HepG2 (cell line): ENCODE measurements around the gene KLKB1. TPM values are rescaled to one million over a fixed set of nuclear protein-coding genes. Genes with fewer than 3 reads are reported as not detected.

Source experiments
- ATAC-seq: fragments of 200-7000 bp; cut with Tn5 transposase; 3 replicates; pipeline ENCODE4 v1.9.1; 2020; ENCODE audit warnings: mild to moderate bottlenecking, moderate library complexity
- BruUV-seq: library from RNA; stranded (reverse); fragments of 400-500 nt; replicated peaks from 2 replicates; lab custom pipeline; 2021; lab: Mats Ljungman, UMichigan
- CTCF ChIA-PET: fragments of 300-600 bp; formaldehyde crosslinking; extraction: SDS; loops from one replicate; lab custom pipeline; 2021; ENCODE audit warnings: low total read pairs, inconsistent platforms, low intra/inter-chr PET ratio; lab: Yijun Ruan, JAX
- POLR2A ChIA-PET: fragments of 350-600 bp; sonication (Branson Sonifier 250); formaldehyde crosslinking; loops from one replicate; lab custom pipeline; 2020; ENCODE audit warnings: antibody characterized with exemption, inconsistent platforms; lab: Yijun Ruan, JAX
- DNase-seq: peaks from one replicate; pipeline ENCODE4 v3.0.0-alpha.2; 2015; ENCODE audit warnings: low spot score
- FAIRE-seq: peaks from 3 replicates; lab custom pipeline; 2011; peaks lifted over from hg19 to GRCh38; lab: Jason Lieb, UNC
- H2AFZ ChIP-seq: one replicate; pipeline ENCODE4 v1.6.1; 2011; ENCODE audit warnings: low read length, inconsistent platforms
- H3K27ac ChIP-seq: fragments of 300-600 bp; 3 replicates; pipeline ENCODE4 v1.8.0; 2011; ENCODE audit warnings: mixed run types, mild to moderate bottlenecking, mixed read lengths, low read length, inconsistent platforms; ENCODE audit not compliant: insufficient read depth; ENCODE audit errors: extremely low read length
- H3K27me3 ChIP-seq, 2 experiments: fragments of 200-600 bp in 1 of 2; 2 replicates in 1 of 2; 3 replicates in 1 of 2; pipeline versions ENCODE4 v1.6.0 to v1.8.0; 2011; ENCODE audit warnings: low read length in 2 of 2, mild to moderate bottlenecking in 2 of 2, moderate library complexity in 2 of 2, inconsistent platforms in 1 of 2; ENCODE audit not compliant: insufficient read depth in 2 of 2, control insufficient read depth in 1 of 2
- H3K36me3 ChIP-seq, 2 experiments: fragments of 200-600 bp in 1 of 2; replicated peaks in 1 of 2; 2 replicates in 1 of 2; 3 replicates in 1 of 2; pipeline versions ENCODE4 v1.5.1 to v1.8.0; 2011; ENCODE audit warnings: low read length in 2 of 2, inconsistent platforms in 1 of 2; ENCODE audit not compliant: insufficient read depth in 2 of 2, control insufficient read depth in 1 of 2
- H3K4me1 ChIP-seq: 2 replicates; pipeline ENCODE4 v1.5.1; 2012; ENCODE audit warnings: low read length, inconsistent platforms; ENCODE audit not compliant: insufficient read depth
- H3K4me2 ChIP-seq: 2 replicates; pipeline ENCODE4 v1.6.0; 2011; ENCODE audit warnings: low read depth, low read length, inconsistent platforms
- H3K4me3 ChIP-seq, 3 experiments: fragments of 200-600 bp in 1 of 3; sonication (generic), shearing (Covaris generic) in 1 of 3; replicated peaks in 1 of 3; 2 replicates each; pipeline ENCODE4 v1.5.1; 2011 to 2016; ENCODE audit warnings: low read length in 3 of 3, inconsistent platforms in 2 of 3, low read depth in 2 of 3, mild to moderate bottlenecking in 2 of 3, control low read depth in 1 of 3, mixed read lengths in 1 of 3; ENCODE audit not compliant: insufficient read depth in 1 of 3
- H3K79me2 ChIP-seq: one replicate; pipeline ENCODE4 v1.6.1; 2011; ENCODE audit warnings: low read length, inconsistent platforms; ENCODE audit not compliant: insufficient read depth
- H3K9ac ChIP-seq: 2 replicates; pipeline ENCODE4 v1.6.0; 2011; ENCODE audit warnings: mild to moderate bottlenecking, low read depth, low read length, inconsistent platforms; ENCODE audit not compliant: insufficient read depth
- H3K9me3 ChIP-seq: 2 replicates; pipeline ENCODE4 v1.5.1; 2012; ENCODE audit warnings: mild to moderate bottlenecking, low read length
- H4K20me1 ChIP-seq: 2 replicates; pipeline ENCODE4 v1.6.0; 2011; ENCODE audit warnings: inconsistent platforms, mild to moderate bottlenecking, low read length, moderate library complexity; ENCODE audit not compliant: insufficient read depth
- GFI1 ChIP-seq: sonication (generic); formaldehyde crosslinking; IDR thresholded peaks from 2 replicates; pipeline ENCODE4 v1.5.0; 2020; ENCODE audit warnings: missing genetic modification reagents, mild to moderate bottlenecking, borderline replicate concordance
- GTF2F1 ChIP-seq: fragments of 150-350 bp; IDR thresholded peaks from 2 replicates; pipeline ENCODE4 v1.6.1; 2014; ENCODE audit warnings: low read length
- HMG20B ChIP-seq: conservative IDR thresholded peaks from 2 replicates; pipeline ENCODE4 v1.6.1; 2016; ENCODE audit warnings: missing genetic modification reagents, missing compliant biosample characterization
- KLF16 ChIP-seq, 2 experiments: sonication (generic) in 1 of 2; formaldehyde crosslinking in 1 of 2; IDR thresholded peaks; 2 replicates each; pipeline versions ENCODE4 v1.6.1 to v1.8.0; 2016 to 2023; ENCODE audit warnings: missing genetic modification reagents in 2 of 2, missing compliant biosample characterization in 1 of 2
- ZBTB37 ChIP-seq: sonication (generic); formaldehyde crosslinking; IDR thresholded peaks from 2 replicates; pipeline ENCODE4 v1.4.0; 2020; ENCODE audit warnings: mild to moderate bottlenecking, missing genetic modification reagents
- ZNF44 ChIP-seq: sonication (generic); formaldehyde crosslinking; IDR thresholded peaks from 2 replicates; pipeline ENCODE4 v1.5.1; 2020; ENCODE audit warnings: mild to moderate bottlenecking, missing genetic modification reagents
- ZNF510 ChIP-seq: sonication (generic); formaldehyde crosslinking; IDR thresholded peaks from 2 replicates; pipeline ENCODE4 v1.4.0; 2020; ENCODE audit warnings: low read depth, mild to moderate bottlenecking, missing genetic modification reagents
- ZNF567 ChIP-seq: sonication (generic); formaldehyde crosslinking; IDR thresholded peaks from 2 replicates; pipeline ENCODE4 v1.8.1; 2023; ENCODE audit warnings: mild to moderate bottlenecking, missing genetic modification reagents, borderline replicate concordance
- ZNF761 ChIP-seq: sonication (generic); formaldehyde crosslinking; conservative IDR thresholded peaks from 2 replicates; pipeline ENCODE4 v1.4.0; 2020; ENCODE audit warnings: mild to moderate bottlenecking, missing genetic modification reagents
- WGBS: methylation state at CpG from one replicate; pipeline ENCODE4 v1.1.6; 2017; ENCODE audit warnings: low lambda C conversion rate; 5-methylcytosine and 5-hydroxymethylcytosine counted together
- in situ Hi-C: cut with HindIII; loops from 2 replicates; pipeline ENCODE4 v1.10.0; 2017; ENCODE audit warnings: low pct_unique_long_range_greater_than_20kb; ENCODE audit not compliant: extremely low pct_ligation_motif_present
- intact Hi-C: fragments of 100-400 bp; cut with micrococcal nuclease; formaldehyde crosslinking; loops from one replicate; pipeline ENCODE4 v1.10.0; 2022; ENCODE audit not compliant: unreplicated experiment
- polyA plus RNA-seq, 8 experiments: library from polyadenylated mRNA; depleted of rRNA in 3 of 8; stranded (reverse) in 7 of 8; unstranded in 1 of 8; fragments of >200 nt; fragmentation: Illumina TruSeq in 4 of 8; extraction: Trizol in 4 of 8; gene quantifications; 2 replicates each; pipeline versions ENCODE4 v1.2.1 to v1.2.3, GENCODE V29; 2011 to 2016; ENCODE audit warnings: low read depth in 4 of 8, missing spikeins in 1 of 8, mixed read lengths in 1 of 8; ENCODE audit not compliant: insufficient read depth in 1 of 8
- total RNA-seq, 5 experiments: library from RNA; depleted of rRNA; stranded (reverse); fragments of >200 nt; fragmentation: Illumina TruSeq; extraction: Trizol; gene quantifications; 2 replicates each; pipeline ENCODE4 v1.2.3, GENCODE V29; 2016; ENCODE audit warnings: low read depth in 1 of 5

KLKB1 gene
- total and polyA plus RNA-seq, 2 of the 13 experiments (the other 11 are each of a cell fraction or from before 2014, with no cell fraction given): 0.26 to 0.49 TPM

GRCh38 chr4:186234367-186234766, 7.1 kb downstream of the KLKB1 start:
- BruUV-seq: no TSS peak
- H3K27ac ChIP-seq: no peak overlapping the region
- DNase-seq (no peak), ATAC-seq (no peak), FAIRE-seq (no peak)
- no peaks in the 10 kb centered on the region for H3K36me3 ChIP-seq
- H3K4me3 ChIP-seq: no peak overlapping the region
- no peaks in the 10 kb centered on the region; a peak in 1 of 5 replicates for H3K27me3 ChIP-seq
- intact Hi-C loops: no loop called here
- ChIA-PET POLR2A (no interaction called here), CTCF (no interaction called here)
- in situ Hi-C loops: no loop called here
- no peaks in the 10 kb centered on the region for H4K20me1 ChIP-seq
- H3K9ac ChIP-seq: no peak overlapping the region
- TF ChIP-seq ZNF567 (CRISPR knock-in tag): no peak
- no peaks in the 10 kb centered on the region for H3K79me2 ChIP-seq
- no peaks in the 10 kb centered on the region for H3K9me3 ChIP-seq
- no peaks in the 10 kb centered on the region for H3K4me1 ChIP-seq
- H3K4me2 ChIP-seq: no peak overlapping the region
- H2AFZ ChIP-seq: no peak overlapping the region
- 9% methylated on average over 2 of the region's 2 CpGs for WGBS

- H3K36me3 ChIP-seq: no peaks in the 10 kb centered on the region
- CTCF ChIA-PET: no interaction called here
- H3K79me2 ChIP-seq: no peaks in the 10 kb centered on the region
- POLR2A ChIA-PET: no interaction called here
- FAIRE-seq (no peak), DNase-seq (no peak), ATAC-seq (no peak)
- no peak overlapping the region for H3K4me2 ChIP-seq
- no peak overlapping the region for H3K4me3 ChIP-seq
- no peak overlapping the region for H2AFZ ChIP-seq
- TF ChIP-seq ZBTB37 (no peak), GFI1 (no peak), KLF16 (CRISPR knock-in tag; IDR thresholded peaks at IDR 0.05) (no peak), ZNF44 (CRISPR knock-in tag) (no peak), HMG20B (CRISPR knock-in tag) (no peak), ZNF761 (no peak), GTF2F1 (no peak), ZNF510 (CRISPR knock-in tag) (no peak)
- TF ChIP-seq, all 625 proteins: peak for 0
- no peaks in the 10 kb centered on the region for H3K4me1 ChIP-seq
- intact Hi-C loops: no loop called here
- no TSS peak for BruUV-seq
- in situ Hi-C loops: no loop called here
- no peaks in the 10 kb centered on the region; a peak in 1 of 5 replicates for H3K27me3 ChIP-seq
- H3K9me3 ChIP-seq: no peaks in the 10 kb centered on the region
- H3K9ac ChIP-seq: no peak overlapping the region
- WGBS: 59% methylated on average over 4 of the region's 4 CpGs
- no peak overlapping the region for H3K27ac ChIP-seq
- H4K20me1 ChIP-seq: no peaks in the 10 kb centered on the region
These were observed 8.8 kb downstream of the KLKB1 start for GRCh38 chr4:186236126-186236525.
